GM21390 (cell line): Measurements from ENCODE around the gene IL27RA.

Experiments
- ATAC-seq: cut with Tn5 transposase; IDR thresholded peaks from one replicate; pipeline ENCODE4 v1.9.1; 2021; ENCODE audit not compliant: unreplicated experiment

IL27RA gene

GRCh38 chr19:14031719-14032480, at the start of gene IL27RA:
TSS of gene IL27RA (plus strand) at chr19:14031762. CDS start at chr19:14031873, 111 bp downstream.
- no peak for ATAC-seq

- no peak for ATAC-seq
Observed at GRCh38 chr19:13981988-13982501, 49.5 kb upstream of the IL27RA start.

DNA sequence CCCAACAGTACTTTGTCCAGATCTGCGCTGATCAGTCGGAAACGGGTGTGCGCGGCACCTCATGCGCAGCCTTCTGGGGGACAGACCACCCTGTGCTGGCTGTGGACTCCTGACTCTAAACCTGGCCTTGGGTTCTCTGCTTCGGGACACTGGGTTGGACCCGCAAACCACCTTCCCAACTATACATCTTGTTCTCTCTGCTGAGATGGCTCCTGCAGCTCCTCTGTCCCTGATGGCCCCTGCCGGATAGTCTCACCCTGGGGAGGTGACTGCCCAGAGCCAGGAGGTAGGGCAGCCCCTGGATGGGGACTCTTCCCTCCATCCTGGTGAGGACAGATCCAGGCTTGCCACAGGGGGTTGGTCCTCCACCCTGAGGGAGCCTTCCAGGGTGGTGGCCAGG, 48.8 kb upstream of the IL27RA start:
- no peak for ATAC-seq

DNA sequence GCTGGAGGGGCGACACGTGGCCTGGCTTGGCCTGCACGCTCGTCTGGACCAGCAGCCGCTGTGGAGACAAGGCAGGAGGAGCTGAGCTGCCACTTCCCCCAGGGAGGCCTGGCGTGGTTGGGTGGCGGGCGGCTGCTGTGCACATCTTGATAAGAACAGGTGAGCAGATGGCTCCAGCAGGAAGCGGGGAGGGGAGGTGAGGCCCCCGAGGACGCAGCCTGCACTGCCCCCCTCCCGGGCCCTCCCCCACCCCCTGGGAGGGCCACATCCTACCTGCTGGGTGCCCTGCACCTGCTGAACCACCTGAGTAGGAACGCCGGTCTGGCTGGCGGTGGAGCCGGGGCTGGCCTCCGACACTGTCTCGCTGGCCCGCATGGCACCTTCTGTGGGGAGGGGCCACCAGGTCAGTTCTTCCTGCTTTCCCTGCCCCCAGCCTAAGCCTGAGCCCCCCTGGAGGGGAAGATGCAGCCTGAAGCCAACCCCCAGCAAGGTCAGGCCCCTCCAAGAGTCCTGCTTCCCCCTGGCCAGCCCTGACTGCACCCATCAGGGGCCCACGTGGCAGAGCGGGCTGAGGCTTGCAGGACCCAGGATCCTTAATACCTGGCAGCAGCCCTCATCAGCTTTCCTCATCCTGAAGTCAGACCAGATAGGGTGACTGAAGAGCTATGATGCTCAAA, 48.2 kb upstream of the IL27RA start:
- no peak for ATAC-seq

DNA sequence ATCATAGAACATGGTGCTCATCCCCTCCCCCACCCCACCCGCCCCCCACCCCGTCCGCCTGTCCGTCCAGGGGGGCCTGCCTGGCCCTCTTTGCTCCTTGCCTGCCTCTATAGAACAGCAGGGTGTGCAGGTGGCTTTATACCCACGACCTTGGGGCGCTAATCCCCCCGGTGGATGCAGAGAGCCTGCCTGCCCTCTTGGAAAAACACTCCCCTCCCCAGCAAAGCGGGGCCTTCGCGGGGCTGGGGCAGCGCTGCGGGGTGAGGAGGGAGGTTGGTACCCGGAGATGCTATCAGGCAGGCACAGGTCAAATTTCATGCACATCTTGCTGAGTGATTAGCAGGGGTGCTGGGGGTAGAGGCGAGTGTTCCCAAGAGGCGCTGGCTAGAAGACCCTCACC, 47.4 kb upstream of the IL27RA start:
- no peak for ATAC-seq

- no peak for ATAC-seq
Observed at GRCh38 chr19:13984875-13985741, 46.5 kb upstream of the IL27RA start.

GRCh38 chr19:13985771-13986347, 45.7 kb upstream of the IL27RA start:
- ATAC-seq = peak; percentile 11

DNA sequence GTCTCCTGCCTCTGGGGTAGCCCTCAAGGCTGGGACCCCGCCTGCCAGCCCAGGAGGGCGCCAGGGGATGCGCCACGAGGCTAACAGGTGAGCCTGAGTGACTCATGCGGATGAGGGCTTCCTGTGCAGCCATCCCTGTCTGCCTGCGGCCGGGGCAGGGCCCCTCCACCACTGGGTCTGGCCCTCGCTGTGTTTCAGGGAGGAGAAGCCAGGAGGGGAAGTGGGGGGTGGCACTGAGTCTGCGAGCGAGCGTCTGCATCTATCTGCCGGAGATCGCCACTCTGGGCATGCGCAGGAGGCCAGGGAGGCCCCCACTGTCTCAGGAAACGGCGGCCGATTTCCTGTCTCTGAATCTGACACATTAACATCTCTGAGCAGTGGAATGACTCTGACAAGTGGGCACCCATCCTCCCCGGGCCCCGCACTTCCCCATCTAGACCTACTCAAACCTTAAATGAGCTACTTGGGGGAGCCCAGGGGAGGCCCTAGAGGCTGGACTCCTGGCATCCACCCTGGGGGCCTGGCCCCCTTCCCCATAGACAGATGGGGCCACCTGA, 45.1 kb upstream of the IL27RA start:
- peak; percentile 79 for ATAC-seq

DNA sequence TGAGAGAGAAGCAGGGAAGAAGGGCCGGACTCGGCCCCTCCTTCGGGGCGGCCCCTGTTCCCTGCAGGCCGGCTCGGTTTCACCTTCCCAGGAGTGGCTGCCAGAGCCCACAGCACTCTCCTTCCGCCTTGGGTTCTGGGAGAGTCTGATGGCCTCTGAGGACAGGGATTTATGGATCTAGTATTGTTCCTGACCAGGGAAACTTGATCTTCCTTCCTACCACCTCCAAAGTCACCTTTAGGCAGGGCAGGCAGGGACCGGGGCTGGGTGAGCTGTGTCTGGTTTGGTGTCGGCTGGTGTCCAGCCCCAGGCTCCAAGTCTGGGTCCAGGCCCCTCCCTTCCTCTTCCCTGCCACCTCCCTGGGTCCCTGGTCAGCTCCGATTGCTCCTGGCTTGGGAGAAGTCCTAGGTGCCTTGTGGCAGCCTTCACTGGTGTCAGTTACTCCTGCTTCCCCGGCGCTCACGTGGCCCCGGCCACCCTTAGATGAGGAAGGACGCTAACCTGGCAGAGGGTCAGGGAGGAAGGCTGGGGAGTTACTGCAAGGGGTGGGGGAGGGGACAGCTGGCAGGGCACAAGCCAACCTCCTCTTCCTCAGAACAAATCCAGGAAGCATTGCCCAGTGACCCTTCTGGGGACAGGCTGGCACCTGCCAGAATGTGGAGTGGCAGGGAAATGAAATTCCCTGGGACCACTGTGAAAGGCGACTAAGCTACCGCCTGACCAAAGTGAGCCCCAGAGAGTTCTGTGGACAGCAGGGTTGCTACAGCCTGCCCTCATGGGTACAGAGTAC, 44.3 kb upstream of the IL27RA start:
- no peak for ATAC-seq

DNA sequence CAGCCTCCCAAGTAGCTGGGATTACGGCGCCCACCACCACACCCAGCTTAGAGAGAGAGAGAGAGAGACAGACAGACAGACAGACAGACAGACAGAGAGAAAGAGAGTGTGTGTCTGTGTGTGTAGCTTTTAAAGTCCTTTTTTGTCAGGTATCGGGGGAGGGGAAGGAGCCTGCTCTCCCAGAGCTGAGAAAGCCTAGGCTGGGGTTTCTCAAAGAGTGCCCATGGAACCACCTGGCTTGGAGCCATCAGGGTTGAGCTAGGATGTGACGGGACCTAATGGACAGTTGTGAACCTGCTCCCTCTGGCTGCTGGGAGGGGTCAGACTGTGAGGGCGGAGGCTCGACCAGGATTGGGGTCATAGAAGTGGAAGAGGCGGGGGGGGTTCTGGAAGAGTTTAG, 42.1 kb upstream of the IL27RA start:
- ATAC-seq = no peak

- ATAC-seq = no peak
Observed at GRCh38 chr19:13990085-13990484, 41.5 kb upstream of the IL27RA start.

GRCh38 chr19:13992025-13992424, 39.5 kb upstream of the IL27RA start:
- no peak for ATAC-seq

GRCh38 chr19:13993590-13994300, 37.8 kb upstream of the IL27RA start:
- ATAC-seq = no peak

- ATAC-seq = no peak
Observed at GRCh38 chr19:13995017-13995728, 36.4 kb upstream of the IL27RA start.

- no peak for ATAC-seq
Observed at GRCh38 chr19:13995878-13996765, 35.4 kb upstream of the IL27RA start.

- ATAC-seq = no peak
Observed at GRCh38 chr19:13996928-13997630, 34.5 kb upstream of the IL27RA start.

DNA sequence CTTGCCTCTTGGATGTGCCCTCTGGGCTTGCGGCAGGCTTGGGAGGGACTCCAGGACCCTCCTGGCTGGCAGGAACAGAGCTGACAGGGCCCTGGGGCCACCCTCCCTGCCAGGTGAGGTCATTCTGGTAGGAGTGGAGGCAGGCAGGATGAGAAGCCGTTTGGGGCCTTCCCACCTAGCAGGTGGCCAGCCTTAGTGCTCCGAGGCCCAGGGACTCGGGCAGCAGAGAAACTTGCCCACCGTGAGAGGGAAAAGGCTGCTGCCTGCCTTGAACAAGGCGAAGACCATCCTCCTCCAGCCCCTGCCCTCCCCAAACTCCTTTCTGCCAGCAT, 34.0 kb upstream of the IL27RA start:
- no peak for ATAC-seq
